ENCODE measurements around the gene P2RY2.

Gene P2RY2

GRCh38 chr11:73206801-73207200 lies 11.3 kb upstream of the P2RY2 start:
- DNase-seq = no peak

DNA sequence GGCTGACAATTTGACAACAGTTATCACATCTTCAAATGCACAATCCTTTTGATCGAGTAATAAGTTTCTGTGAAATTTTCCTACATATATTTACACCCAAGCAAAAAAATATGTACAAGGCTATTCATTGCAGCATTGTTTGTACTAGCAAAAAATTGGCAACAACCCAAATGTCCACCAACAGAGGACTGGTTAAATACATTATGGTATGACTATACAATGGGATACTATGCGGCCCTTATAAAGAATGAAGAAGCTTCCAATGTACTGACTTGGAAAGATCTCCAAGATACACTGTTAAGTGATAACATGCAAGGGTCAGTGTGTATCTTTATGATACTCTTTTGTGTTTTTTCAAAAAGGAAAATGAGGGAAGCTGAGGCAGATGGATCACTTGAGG lies 8.2 kb upstream of the P2RY2 start:
- no peak for DNase-seq

DNA sequence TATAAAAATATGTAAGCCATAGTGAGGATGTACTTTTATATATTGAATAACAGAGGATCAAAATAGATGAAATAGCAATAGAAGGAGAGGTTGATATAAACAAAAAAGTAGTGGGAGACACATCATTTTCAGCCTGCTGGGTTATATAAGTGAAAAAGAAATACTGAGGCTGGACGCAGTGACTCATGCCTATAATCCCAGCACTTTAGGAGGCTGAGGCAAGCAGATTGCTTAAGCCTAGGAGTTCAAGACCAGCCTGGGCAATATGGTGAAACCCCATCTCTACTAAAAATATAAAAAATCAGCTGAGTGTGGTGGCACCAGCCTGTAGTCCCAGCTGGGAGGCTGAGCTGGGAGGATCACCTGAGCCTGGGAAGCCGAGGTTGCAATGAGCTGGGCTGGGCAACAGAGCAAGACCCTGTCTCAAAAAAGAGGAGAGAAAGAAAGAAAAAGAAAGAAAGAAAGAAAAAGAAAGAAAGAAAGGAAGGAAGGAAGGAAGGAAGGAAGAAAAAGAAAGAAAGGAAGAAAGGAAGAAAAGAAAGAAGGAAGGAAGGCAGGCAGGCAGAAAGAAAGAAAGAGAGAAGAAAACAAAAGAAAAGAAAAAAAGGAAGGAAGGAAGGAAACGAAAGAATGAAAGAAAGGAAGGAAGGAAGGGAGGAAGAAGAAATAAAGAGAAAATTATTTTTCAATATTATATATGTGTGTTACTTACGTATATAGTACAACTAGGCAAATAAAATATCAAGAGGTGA lies 7.0 kb upstream of the P2RY2 start:
- no peak for DNase-seq

- no peak for DNase-seq
Observed at GRCh38 chr11:73213196-73214143, 4.6 kb upstream of the P2RY2 start.

GRCh38 chr11:73215191-73216134 lies 2.6 kb upstream of the P2RY2 start:
- no peak for DNase-seq

- DNase-seq = no peak
Observed at GRCh38 chr11:73216465-73216864, 1.6 kb upstream of the P2RY2 start.

- no peak for DNase-seq
Observed at GRCh38 chr11:73217131-73217809, 811 bp upstream of the P2RY2 start.

DNA sequence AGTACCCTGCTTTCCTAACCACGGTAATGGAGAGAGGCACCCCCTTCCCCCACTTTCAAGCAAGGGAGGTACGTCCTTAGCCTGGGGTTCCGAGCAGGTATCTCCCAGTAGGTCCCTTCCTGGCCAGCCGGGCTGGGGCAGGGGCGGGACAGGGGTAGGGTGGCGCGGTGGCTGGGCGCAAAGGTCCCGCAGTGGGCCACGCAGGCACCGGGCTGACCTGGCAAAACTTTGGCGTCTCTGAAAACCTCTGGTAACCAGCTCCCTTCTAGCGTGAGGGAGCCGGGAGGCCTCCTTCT lies 323 bp upstream of the P2RY2 start:
- DNase-seq = no peak

DNA sequence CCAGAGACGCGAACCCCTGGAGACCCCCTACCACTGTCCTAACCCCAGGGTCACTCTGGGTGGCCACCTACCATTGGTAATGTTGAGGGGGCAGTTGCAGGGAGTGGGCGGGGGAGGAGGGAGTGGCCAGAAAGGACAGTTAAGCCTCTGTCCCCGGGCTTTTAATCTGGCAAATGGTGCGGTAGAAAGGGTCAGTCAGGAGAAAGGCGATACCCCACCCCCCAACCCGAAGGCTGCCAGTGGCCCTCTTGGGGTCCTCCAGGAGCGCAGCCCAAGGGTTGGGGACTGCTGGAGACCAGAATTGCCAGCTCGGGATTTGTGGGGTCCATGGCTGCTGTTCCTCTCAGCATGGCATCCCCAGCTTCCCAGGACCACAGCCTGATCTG lies 742 bp downstream of the P2RY2 start:
- DNase-seq = no peak

- no peak for DNase-seq
Observed at GRCh38 chr11:73219396-73220285, 1.6 kb downstream of the P2RY2 start.

DNA sequence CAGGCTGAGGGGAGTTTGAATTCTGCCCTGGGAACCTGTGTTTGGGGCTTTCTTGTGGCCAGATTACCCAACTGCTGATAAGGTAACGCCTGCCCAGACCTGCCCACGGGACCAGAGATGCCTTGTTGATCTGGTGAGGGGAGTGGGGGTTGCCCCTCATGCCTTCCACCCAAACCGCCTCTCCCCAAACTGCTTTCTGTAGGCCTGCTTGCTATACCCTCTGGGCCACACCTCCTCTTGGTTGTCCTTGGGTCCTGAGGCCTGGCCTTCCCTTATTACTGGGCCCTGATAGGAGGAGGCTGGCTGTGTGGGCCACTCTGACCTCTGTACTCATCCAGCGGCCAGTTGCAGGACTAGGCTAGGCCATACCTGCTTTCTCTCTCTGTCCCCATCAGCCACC lies 3.4 kb downstream of the P2RY2 start:
- DNase-seq = no peak

DNA sequence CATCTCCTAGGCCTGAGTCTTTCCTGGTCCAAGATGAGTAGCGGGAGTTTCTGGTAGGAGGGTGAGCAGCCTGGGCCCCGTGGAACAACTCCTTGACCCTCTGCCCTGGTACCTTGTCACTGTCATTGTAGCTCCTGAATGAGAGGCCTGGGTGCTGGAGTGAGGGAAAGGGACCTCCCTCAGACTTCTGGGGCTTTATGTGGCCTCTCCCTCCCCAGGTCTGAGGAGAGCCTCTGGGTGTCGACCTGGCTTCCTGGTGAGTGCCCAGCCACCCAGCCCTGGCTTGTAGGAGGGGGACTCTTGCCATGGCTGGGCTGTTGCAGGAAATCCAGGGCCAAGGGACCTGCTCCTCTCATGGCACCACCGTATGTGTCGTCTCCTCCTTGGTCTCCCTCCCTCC lies 3.9 kb downstream of the P2RY2 start:
- no peak for DNase-seq

DNA sequence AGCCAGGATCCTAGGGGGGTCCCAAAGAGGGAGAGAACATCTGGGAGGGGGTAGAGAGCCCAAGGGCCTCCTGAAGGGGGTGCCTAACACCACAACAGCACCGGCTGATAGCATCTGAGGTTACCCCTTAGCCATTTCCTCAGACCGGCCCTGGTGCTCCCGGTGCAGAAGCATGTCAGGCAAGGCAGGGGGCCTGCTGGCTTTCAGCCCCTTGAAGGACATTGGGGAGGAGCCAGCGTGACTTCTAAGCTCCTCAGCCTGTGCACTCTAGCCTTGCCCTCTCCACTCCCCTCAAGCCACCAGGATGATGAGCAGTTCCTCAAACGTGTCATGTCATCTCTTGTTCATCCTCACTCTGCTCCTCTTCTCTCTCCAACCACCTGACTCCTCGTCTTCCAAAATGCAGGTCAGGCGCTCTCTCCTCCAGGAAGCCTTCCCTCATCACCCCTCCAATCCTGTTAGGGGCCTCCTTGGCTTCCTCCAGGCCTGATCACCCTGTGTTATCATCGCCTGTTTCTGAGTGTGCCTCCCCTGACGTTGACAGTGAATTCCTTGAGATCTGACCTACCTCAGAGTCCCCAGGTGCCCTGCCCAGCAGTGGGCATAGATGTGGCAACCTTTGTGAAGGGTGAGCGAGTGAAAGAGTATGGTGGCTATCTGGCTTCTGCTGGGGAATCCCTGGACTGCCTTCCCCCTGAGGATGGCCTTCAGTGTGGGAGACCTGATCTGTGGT lies 6.1 kb downstream of the P2RY2 start:
- DNase-seq = no peak

- DNase-seq = no peak
Observed at GRCh38 chr11:73225001-73225686, 7.1 kb downstream of the P2RY2 start.

- no peak for DNase-seq
Observed at GRCh38 chr11:73225851-73226250, 7.8 kb downstream of the P2RY2 start.

- no peak for DNase-seq
Observed at GRCh38 chr11:73226297-73227006, 8.4 kb downstream of the P2RY2 start.

DNA sequence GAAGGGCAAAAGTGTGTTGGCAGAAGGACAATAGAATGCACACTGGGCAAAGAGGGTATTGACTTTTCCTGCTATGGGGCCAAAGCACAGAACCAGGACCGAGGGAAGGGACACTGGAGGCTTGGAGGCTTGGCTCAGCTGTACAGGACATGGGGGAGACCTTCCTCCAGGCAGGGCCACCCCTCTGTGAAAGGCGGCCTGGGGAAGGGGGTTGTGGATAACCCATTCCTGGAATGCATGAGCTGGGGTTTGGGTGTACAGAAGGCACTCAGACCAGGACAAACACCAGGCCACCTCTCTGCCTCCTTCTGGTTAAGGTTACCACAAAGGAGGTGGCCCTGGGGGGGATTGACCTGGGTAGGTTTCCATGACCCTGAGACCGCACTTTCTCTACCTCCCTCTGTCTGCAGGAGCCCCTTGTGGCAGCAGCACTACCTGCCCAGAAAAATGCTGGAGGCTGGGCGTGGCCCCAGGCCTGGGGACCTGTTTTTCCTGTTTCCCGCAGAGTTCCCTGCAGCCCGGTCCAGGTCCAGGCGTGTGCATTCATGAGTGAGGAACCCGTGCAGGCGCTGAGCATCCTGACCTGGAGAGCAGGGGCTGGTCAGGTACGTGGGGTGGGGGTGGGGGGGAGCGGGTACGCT lies 9.6 kb downstream of the P2RY2 start:
- peak in 1 of 5 donors; percentile 2 for DNase-seq

DNA sequence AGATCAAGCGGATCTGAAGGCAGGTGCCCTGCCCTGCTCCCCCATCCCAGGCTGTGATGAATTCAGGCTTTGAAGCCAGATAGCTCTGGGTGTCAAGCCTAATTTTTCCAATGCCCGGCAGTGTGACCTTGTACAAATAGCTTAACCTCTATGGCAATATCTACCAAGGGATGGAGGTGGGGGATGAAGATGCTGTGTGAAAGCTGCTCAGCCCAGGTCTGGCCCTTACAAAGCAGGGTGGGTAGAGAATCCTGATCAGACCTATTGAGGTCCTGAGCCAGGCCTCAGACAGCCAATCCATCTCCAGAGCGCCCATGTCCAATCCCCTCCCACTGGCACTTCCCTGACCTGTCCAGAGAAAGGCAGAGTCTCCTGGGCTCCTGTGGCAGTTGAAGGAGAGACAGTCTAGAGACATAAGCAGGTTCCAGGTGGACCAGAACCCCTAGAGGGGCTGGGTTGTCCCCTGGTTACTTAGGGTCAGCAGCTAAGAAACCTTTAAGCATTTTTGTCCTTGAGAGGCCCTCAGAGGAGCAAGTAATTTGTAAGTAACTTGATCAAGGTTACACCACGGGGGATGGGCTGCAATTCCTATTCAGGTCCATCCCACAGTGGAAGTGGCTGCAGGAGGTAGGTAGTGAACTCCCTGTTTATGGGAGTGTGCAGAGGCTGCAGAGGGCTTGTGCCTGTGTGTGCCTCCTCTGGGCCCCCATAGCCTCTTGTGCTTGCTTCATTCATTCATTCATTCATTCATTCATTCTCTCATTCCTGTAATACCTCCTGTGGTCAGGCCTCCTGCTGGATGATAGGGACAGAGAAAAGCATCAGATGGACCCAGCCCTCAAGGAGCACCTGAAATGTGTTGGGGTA lies 10.4 kb downstream of the P2RY2 start:
- DNase-seq = peak in 1 of 5 donors; percentile 2

All from T-helper 1 cell (primary cell).